ENCODE results near the gene ACAA1. TPM values are rescaled to one million over a fixed set of nuclear protein-coding genes. Genes with fewer than 3 reads are reported as not detected.

Gene ACAA1
- total and polyA plus RNA-seq, 2 of the 13 experiments (the other 11 are each of a cell fraction or from before 2014, with no cell fraction given): 60.8 to 188 TPM

DNA sequence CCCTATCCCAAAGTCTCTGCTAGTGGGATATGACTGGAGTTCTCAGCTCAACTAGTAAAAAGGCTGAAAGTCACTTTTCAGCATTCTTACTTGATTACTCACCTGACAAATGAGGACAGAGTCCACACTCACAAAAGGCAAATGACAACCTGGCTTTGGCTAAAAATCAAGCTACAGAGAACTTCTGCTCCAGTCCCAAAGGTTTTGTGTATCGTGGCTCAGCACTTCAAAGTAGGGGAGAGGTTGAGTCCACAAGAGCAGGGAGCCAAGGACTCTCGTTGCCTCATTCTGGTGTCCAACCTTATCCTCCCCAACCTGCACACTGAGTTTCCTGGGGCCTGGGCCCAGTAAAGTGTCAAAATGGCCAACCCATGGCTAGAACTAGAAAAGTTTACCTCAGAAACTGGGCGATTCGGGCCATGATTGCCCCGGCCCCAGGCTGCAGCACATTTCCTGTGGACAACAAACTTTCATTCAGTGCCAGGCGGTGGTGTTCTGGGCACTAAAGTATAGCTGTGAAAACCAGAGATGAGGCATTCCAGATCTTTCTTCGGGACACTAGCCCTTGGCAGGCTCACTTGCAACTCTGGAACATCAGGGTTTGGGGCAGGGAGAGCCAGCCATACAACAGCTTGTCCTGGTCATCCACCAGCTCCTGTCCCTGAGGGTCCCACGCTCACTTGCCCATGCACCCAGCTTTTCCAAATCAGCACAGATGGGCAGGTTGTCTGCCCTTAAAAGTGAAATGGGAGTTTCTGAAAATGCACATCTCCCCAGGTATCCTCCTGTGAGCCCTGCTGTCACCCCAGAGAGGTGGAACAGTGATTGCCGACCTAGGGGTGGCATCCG is 3.1 kb downstream of the ACAA1 start (continued):
- peak; percentile 8; the same call in 1 of the 2 replicates for TF ChIP-seq ZNF33B (CRISPR knock-in tag; IDR thresholded peaks at IDR 0.05)
- TF ChIP-seq, protein P1, sequence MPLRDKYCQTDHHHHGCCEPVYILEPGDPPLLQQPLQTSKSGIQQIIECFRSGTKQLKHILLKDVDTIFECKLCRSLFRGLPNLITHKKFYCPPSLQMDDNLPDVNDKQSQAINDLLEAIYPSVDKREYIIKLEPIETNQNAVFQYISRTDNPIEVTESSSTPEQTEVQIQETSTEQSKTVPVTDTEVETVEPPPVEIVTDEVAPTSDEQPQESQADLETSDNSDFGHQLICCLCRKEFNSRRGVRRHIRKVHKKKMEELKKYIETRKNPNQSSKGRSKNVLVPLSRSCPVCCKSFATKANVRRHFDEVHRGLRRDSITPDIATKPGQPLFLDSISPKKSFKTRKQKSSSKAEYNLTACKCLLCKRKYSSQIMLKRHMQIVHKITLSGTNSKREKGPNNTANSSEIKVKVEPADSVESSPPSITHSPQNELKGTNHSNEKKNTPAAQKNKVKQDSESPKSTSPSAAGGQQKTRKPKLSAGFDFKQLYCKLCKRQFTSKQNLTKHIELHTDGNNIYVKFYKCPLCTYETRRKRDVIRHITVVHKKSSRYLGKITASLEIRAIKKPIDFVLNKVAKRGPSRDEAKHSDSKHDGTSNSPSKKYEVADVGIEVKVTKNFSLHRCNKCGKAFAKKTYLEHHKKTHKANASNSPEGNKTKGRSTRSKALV (CRISPR knock-in tag; IDR thresholded peaks at IDR 0.05): peak; percentile 59; the same call in 1 of the 2 replicates
- TF ChIP-seq ZNF572 (CRISPR knock-in tag; IDR thresholded peaks at IDR 0.05): peak; percentile 53; the same call in 1 of the 2 replicates
- TF ChIP-seq, protein P2, sequence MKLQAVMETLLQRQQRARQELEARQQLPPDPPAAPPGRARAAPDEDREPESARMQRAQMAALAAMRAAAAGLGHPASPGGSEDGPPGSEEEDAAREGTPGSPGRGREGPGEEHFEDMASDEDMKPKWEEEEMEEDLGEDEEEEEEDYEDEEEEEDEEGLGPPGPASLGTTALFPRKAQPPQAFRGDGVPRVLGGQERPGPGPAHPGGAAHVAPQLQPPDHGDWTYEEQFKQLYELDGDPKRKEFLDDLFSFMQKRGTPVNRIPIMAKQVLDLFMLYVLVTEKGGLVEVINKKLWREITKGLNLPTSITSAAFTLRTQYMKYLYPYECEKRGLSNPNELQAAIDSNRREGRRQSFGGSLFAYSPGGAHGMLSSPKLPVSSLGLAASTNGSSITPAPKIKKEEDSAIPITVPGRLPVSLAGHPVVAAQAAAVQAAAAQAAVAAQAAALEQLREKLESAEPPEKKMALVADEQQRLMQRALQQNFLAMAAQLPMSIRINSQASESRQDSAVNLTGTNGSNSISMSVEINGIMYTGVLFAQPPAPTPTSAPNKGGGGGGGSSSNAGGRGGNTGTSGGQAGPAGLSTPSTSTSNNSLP (IDR thresholded peaks at IDR 0.05; ENCODE audit: low read depth, low read length): peak; percentile 30; the same call in 1 of the 2 replicates
- TF ChIP-seq SNAPC2 (CRISPR knock-in tag; IDR thresholded peaks at IDR 0.05): peak; percentile 56; the same call in 1 of the 2 replicates
- no peak for TF ChIP-seq SIN3B (IDR thresholded peaks at IDR 0.05; ENCODE audit: low read length)
- peak; percentile 76; the same call in 1 of the 2 replicates for TF ChIP-seq ZNF788 (CRISPR knock-in tag; IDR thresholded peaks at IDR 0.05; ENCODE audit: borderline replicate concordance)
- peak; percentile 83 for TF ChIP-seq BCL6 (CRISPR knock-in tag; IDR thresholded peaks at IDR 0.05)
- peak; percentile 68; the same call in 1 of the 2 replicates for TF ChIP-seq GATA4 (IDR thresholded peaks at IDR 0.05; ENCODE audit: borderline replicate concordance, low read depth)
- TF ChIP-seq, protein P3, sequence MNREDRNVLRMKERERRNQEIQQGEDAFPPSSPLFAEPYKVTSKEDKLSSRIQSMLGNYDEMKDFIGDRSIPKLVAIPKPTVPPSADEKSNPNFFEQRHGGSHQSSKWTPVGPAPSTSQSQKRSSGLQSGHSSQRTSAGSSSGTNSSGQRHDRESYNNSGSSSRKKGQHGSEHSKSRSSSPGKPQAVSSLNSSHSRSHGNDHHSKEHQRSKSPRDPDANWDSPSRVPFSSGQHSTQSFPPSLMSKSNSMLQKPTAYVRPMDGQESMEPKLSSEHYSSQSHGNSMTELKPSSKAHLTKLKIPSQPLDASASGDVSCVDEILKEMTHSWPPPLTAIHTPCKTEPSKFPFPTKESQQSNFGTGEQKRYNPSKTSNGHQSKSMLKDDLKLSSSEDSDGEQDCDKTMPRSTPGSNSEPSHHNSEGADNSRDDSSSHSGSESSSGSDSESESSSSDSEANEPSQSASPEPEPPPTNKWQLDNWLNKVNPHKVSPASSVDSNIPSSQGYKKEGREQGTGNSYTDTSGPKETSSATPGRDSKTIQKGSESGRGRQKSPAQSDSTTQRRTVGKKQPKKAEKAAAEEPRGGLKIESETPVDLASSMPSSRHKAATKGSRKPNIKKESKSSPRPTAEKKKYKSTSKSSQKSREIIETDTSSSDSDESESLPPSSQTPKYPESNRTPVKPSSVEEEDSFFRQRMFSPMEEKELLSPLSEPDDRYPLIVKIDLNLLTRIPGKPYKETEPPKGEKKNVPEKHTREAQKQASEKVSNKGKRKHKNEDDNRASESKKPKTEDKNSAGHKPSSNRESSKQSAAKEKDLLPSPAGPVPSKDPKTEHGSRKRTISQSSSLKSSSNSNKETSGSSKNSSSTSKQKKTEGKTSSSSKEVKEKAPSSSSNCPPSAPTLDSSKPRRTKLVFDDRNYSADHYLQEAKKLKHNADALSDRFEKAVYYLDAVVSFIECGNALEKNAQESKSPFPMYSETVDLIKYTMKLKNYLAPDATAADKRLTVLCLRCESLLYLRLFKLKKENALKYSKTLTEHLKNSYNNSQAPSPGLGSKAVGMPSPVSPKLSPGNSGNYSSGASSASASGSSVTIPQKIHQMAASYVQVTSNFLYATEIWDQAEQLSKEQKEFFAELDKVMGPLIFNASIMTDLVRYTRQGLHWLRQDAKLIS (CRISPR knock-in tag; IDR thresholded peaks at IDR 0.05): peak; percentile 90; the same call in 1 of the 2 replicates
- TF ChIP-seq, protein P4, sequence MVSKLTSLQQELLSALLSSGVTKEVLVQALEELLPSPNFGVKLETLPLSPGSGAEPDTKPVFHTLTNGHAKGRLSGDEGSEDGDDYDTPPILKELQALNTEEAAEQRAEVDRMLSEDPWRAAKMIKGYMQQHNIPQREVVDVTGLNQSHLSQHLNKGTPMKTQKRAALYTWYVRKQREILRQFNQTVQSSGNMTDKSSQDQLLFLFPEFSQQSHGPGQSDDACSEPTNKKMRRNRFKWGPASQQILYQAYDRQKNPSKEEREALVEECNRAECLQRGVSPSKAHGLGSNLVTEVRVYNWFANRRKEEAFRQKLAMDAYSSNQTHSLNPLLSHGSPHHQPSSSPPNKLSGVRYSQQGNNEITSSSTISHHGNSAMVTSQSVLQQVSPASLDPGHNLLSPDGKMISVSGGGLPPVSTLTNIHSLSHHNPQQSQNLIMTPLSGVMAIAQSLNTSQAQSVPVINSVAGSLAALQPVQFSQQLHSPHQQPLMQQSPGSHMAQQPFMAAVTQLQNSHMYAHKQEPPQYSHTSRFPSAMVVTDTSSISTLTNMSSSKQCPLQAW (CRISPR knock-in tag; IDR thresholded peaks at IDR 0.05): peak; percentile 74
- TF ChIP-seq PAF1 (CRISPR knock-in tag; IDR thresholded peaks at IDR 0.05): 0 out of 2 replicates have a peak, but pooled peaks have one; percentile 11
- TF ChIP-seq ZNF317 (CRISPR knock-in tag; IDR thresholded peaks at IDR 0.05): peak; percentile 84
- TF ChIP-seq FOXO1 (CRISPR knock-in tag; IDR thresholded peaks at IDR 0.05): peak; percentile 87
- TF ChIP-seq U2AF1 (optimal IDR thresholded peaks at IDR 0.05; ENCODE audit: low read depth, low read length): no peak
- no peak for TF ChIP-seq RFX5 (IDR thresholded peaks at IDR 0.05; ENCODE audit: low read depth, low read length)
- TF ChIP-seq CHD2 (IDR thresholded peaks at IDR 0.05; ENCODE audit: low read depth, low read length): no peak
- TF ChIP-seq SNAI1 (CRISPR knock-in tag; IDR thresholded peaks at IDR 0.05; ENCODE audit: borderline replicate concordance): no peak
- TF ChIP-seq POLR2G (IDR thresholded peaks at IDR 0.05; ENCODE audit: low read depth, low read length): peak; percentile 78
- peak; percentile 100 for TF ChIP-seq PPARG (CRISPR knock-in tag; conservative IDR thresholded peaks at IDR 0.05)
- no peak for TF ChIP-seq ZBTB38 (CRISPR knock-in tag; IDR thresholded peaks at IDR 0.05)
